Hematopoietic multipotent progenitor cell treated with erythropoietin and hydrocortisone succinate and interleukin-3 and kit ligand, for 17 days (in vitro differentiated cells): ENCODE results near the gene BCAS3.
"Not testable (repeated sequence)": the region's sequence is repeated elsewhere in the genome, so short reads cannot be mapped to it uniquely, and the experiment has no call there.

Experiments
- DNase-seq: peaks from one replicate; pipeline ENCODE4 v3.0.0-alpha.2; 2015; ENCODE audit warnings: low spot score

The BCAS3 gene

GRCh38 chr17:61225178-61225882 is 547.7 kb downstream of the BCAS3 start:
- no peak for DNase-seq

- DNase-seq = no peak
Measured at GRCh38 chr17:61227866-61228265, 550.2 kb downstream of the BCAS3 start.

- DNase-seq = no peak
Measured at GRCh38 chr17:61230461-61230860, 552.8 kb downstream of the BCAS3 start.

GRCh38 chr17:61230972-61231820 is 553.5 kb downstream of the BCAS3 start:
- no peak for DNase-seq

- DNase-seq = no peak
Measured at GRCh38 chr17:61232871-61233270, 555.2 kb downstream of the BCAS3 start.

- no peak for DNase-seq
Measured at GRCh38 chr17:61233991-61234750, 556.5 kb downstream of the BCAS3 start.

- no peak for DNase-seq
Measured at GRCh38 chr17:61235001-61235826, 557.6 kb downstream of the BCAS3 start.

GRCh38 chr17:61235827-61236197 is 558.2 kb downstream of the BCAS3 start:
- no peak for DNase-seq

- DNase-seq = no peak
Measured at GRCh38 chr17:61237275-61237674, 559.6 kb downstream of the BCAS3 start.

- no peak for DNase-seq
Measured at GRCh38 chr17:61238455-61238933, 560.8 kb downstream of the BCAS3 start.

- no peak for DNase-seq
Measured at GRCh38 chr17:61239327-61239726, 561.7 kb downstream of the BCAS3 start.

- DNase-seq = no peak
Measured at GRCh38 chr17:61239953-61240352, 562.3 kb downstream of the BCAS3 start.

- no peak for DNase-seq
Measured at GRCh38 chr17:61240851-61241468, 563.3 kb downstream of the BCAS3 start.

- DNase-seq = not testable (repeated sequence)
Measured at GRCh38 chr17:61244988-61245387, 567.3 kb downstream of the BCAS3 start.

- DNase-seq = no peak
Measured at GRCh38 chr17:61245706-61246135, 568.1 kb downstream of the BCAS3 start.

- DNase-seq = no peak
Measured at GRCh38 chr17:61247439-61247838, 569.8 kb downstream of the BCAS3 start.

- no peak for DNase-seq
Measured at GRCh38 chr17:61248399-61248798, 570.7 kb downstream of the BCAS3 start.

GRCh38 chr17:61249649-61250299 is 572.1 kb downstream of the BCAS3 start:
- DNase-seq = no peak

GRCh38 chr17:61250335-61250890 is 572.8 kb downstream of the BCAS3 start:
- DNase-seq = no peak
